Measurements from ENCODE around the gene NSMF. TPM values are rescaled to one million over a fixed set of nuclear protein-coding genes. Genes with fewer than 3 reads are reported as not detected.

NSMF gene
- total RNA-seq, 1 experiment from 2014 or later, result 31.6 TPM

- H3K36me3 Mint-ChIP-seq (ENCODE audit: insufficient read depth, unreplicated experiment), result peaks cover 22% of the 10 kb centered on the region
- no peak for TF ChIP-seq CTCF (IDR thresholded peaks at IDR 0.05; ENCODE audit: unreplicated experiment)
- intact Hi-C loops (cut with micrococcal nuclease; ENCODE audit: unreplicated experiment), result no loop called here
- DNase-seq, result no peak
- H3K9me3 Mint-ChIP-seq (ENCODE audit: low read depth, unreplicated experiment), result no peaks in the 10 kb centered on the region
- CTCF ChIA-PET, result no interaction called here
- H3K27ac Mint-ChIP-seq (ENCODE audit: unreplicated experiment), result no peak overlapping the region
- H3K4me1 Mint-ChIP-seq (ENCODE audit: low read depth, unreplicated experiment), result no peaks in the 10 kb centered on the region
- no TSS peak for BruUV-seq (replicated peaks)
- H3K4me3 Mint-ChIP-seq (ENCODE audit: low read depth, unreplicated experiment), result no peak overlapping the region
- H3K27me3 Mint-ChIP-seq (ENCODE audit: unreplicated experiment), result no peaks in the 10 kb centered on the region
Observed at GRCh38 chr9:137449931-137450538, 9.1 kb downstream of the NSMF start.

- intact Hi-C loops (cut with micrococcal nuclease; ENCODE audit: unreplicated experiment), result no loop called here
- H3K36me3 Mint-ChIP-seq (ENCODE audit: insufficient read depth, unreplicated experiment), result peaks cover 22% of the 10 kb centered on the region
- BruUV-seq (replicated peaks), result TSS peak; percentile 50
- no peaks in the 10 kb centered on the region for H3K9me3 Mint-ChIP-seq (ENCODE audit: low read depth, unreplicated experiment)
- no peak overlapping the region for H3K4me3 Mint-ChIP-seq (ENCODE audit: low read depth, unreplicated experiment)
- TF ChIP-seq CTCF (IDR thresholded peaks at IDR 0.05; ENCODE audit: unreplicated experiment), result no peak
- no peak overlapping the region for H3K27ac Mint-ChIP-seq (ENCODE audit: unreplicated experiment)
- DNase-seq, result no peak
- H3K27me3 Mint-ChIP-seq (ENCODE audit: unreplicated experiment), result no peaks in the 10 kb centered on the region
- H3K4me1 Mint-ChIP-seq (ENCODE audit: low read depth, unreplicated experiment), result no peaks in the 10 kb centered on the region
- CTCF ChIA-PET, result no interaction called here
Observed at GRCh38 chr9:137449081-137449844, 9.9 kb downstream of the NSMF start.

- Mint-ChIP-seq H3K4me3 (ENCODE audit: low read depth, unreplicated experiment) (no peak overlapping the region), H3K27ac (ENCODE audit: unreplicated experiment) (no peak overlapping the region), H3K36me3 (ENCODE audit: insufficient read depth, unreplicated experiment) (peaks cover 22% of the 10 kb centered on the region), H3K9me3 (ENCODE audit: low read depth, unreplicated experiment) (no peaks in the 10 kb centered on the region), H3K27me3 (ENCODE audit: unreplicated experiment) (no peaks in the 10 kb centered on the region), H3K4me1 (ENCODE audit: low read depth, unreplicated experiment) (no peaks in the 10 kb centered on the region)
- no peak for TF ChIP-seq CTCF (IDR thresholded peaks at IDR 0.05; ENCODE audit: unreplicated experiment)
- DNase-seq, result no peak
- CTCF ChIA-PET, result no interaction called here
- BruUV-seq (replicated peaks), result no TSS peak
- intact Hi-C loops (cut with micrococcal nuclease; ENCODE audit: unreplicated experiment), result no loop called here
Observed at GRCh38 chr9:137448602-137448962, 10.6 kb downstream of the NSMF start.

GRCh38 chr9:137447722-137448601, 11.2 kb downstream of the NSMF start:
- H3K27me3 Mint-ChIP-seq (ENCODE audit: unreplicated experiment), result no peaks in the 10 kb centered on the region
- H3K36me3 Mint-ChIP-seq (ENCODE audit: insufficient read depth, unreplicated experiment), result peaks cover 22% of the 10 kb centered on the region
- no peaks in the 10 kb centered on the region for H3K9me3 Mint-ChIP-seq (ENCODE audit: low read depth, unreplicated experiment)
- H3K4me1 Mint-ChIP-seq (ENCODE audit: low read depth, unreplicated experiment), result no peaks in the 10 kb centered on the region
- no TSS peak for BruUV-seq (replicated peaks)
- CTCF ChIA-PET, result no interaction called here
- intact Hi-C loops (cut with micrococcal nuclease; ENCODE audit: unreplicated experiment), result no loop called here
- no peak for TF ChIP-seq CTCF (IDR thresholded peaks at IDR 0.05; ENCODE audit: unreplicated experiment)
- no peak overlapping the region for H3K27ac Mint-ChIP-seq (ENCODE audit: unreplicated experiment)
- DNase-seq, result no peak
- no peak overlapping the region for H3K4me3 Mint-ChIP-seq (ENCODE audit: low read depth, unreplicated experiment)
